Activated naive CD8-positive, alpha-beta T cell treated with anti-CD3 and anti-CD28 coated beads for 36 hours (primary cell): Measurements from ENCODE around the gene RPL10A. TPM values are rescaled to one million over a fixed set of nuclear protein-coding genes. Genes with fewer than 3 reads are reported as not detected.

Source experiments
- DNase-seq: peaks from one replicate; pipeline ENCODE4 v3.0.0; 2021
- H3K27ac Mint-ChIP-seq: one replicate; pipeline ENCODE4 v1.8.0; 2022; ENCODE audit warnings: mild to moderate bottlenecking, moderate library complexity, mixed read lengths
- H3K27me3 Mint-ChIP-seq: one replicate; pipeline ENCODE4 v1.8.0; 2022; ENCODE audit warnings: mild to moderate bottlenecking, mixed read lengths
- H3K36me3 Mint-ChIP-seq: one replicate; pipeline ENCODE4 v1.8.0; 2021; ENCODE audit warnings: mild to moderate bottlenecking, mixed read lengths
- H3K4me1 Mint-ChIP-seq: one replicate; pipeline ENCODE4 v1.8.0; 2021; ENCODE audit warnings: mixed read lengths
- H3K4me3 Mint-ChIP-seq: one replicate; pipeline ENCODE4 v1.8.0; 2022; ENCODE audit warnings: mild to moderate bottlenecking, moderate library complexity, mixed read lengths
- H3K9me3 Mint-ChIP-seq: one replicate; pipeline ENCODE4 v1.8.0; 2022; ENCODE audit warnings: mixed read lengths
- total RNA-seq, 2 experiments: library from RNA; stranded (reverse); gene quantifications; one replicate each; pipeline ENCODE4 v1.2.3, GENCODE V29; 2021

RPL10A gene
- total RNA-seq, 2 experiments from 2014 or later = 2,227 to 2,291 TPM

GRCh38 chr6:35518566-35519312, 50.5 kb downstream of the RPL10A start:
- Mint-ChIP-seq H3K27me3 (no peaks in the 10 kb centered on the region), H3K4me1 (peaks cover 12% of the 10 kb centered on the region), H3K9me3 (no peaks in the 10 kb centered on the region), H3K27ac (no peak overlapping the region), H3K36me3 (no peaks in the 10 kb centered on the region), H3K4me3 (no peak overlapping the region)
- no peak for DNase-seq

DNA sequence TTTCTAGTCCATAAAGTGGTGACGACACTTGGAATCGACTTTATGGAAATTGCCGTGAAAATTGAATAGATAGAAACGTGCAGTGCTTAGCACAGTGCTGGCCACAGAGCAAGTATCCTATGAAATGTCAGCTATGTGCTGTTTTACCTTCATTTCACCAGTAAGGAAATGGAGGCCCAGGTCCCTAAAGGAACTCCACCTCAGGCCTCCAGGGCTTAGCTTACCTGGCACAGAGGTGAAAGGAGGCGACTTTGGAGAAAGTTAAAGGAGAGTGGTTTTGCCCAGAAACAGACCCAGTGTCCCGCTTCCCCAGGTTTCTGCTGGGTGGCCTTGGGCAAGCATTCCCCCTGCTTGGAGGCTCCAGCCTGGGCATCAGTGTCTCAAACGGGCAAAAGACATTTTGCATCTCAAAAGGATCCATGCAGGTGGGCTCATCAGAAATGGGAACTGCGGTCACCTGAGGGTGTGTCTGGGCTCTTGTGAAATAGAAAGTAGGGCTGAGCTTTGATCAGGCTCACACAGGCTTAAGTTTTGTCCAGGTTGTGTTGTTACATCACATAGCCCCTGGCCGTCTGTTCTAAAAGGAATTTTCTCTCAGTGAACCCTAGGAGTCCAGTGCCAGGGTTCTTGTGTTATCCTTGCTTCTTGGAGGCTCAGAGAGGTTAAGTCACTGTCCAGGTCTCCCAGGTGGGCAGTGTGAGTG, 51.3 kb downstream of the RPL10A start:
- no peaks in the 10 kb centered on the region for H3K9me3 Mint-ChIP-seq
- no peak overlapping the region for H3K27ac Mint-ChIP-seq
- peaks cover 15% of the 10 kb centered on the region for H3K4me1 Mint-ChIP-seq
- no peaks in the 10 kb centered on the region for H3K27me3 Mint-ChIP-seq
- no peak for DNase-seq
- H3K36me3 Mint-ChIP-seq = no peaks in the 10 kb centered on the region
- no peak overlapping the region for H3K4me3 Mint-ChIP-seq

Other genes with a start within 250 kb of the RPL10A start
- 10 to 100 TPM; 25.7 to 26.1 TPM for gene ZNF76, start 208.7 kb upstream of the RPL10A start, total RNA-seq
- gene DEF6, start 170.6 kb upstream of the RPL10A start, total RNA-seq = 10 to 100 TPM; 74.3 to 75.7 TPM
- gene PPARD, start 125.8 kb upstream of the RPL10A start, total RNA-seq = 10 to 100 TPM; 17.0 to 17.8 TPM
- gene FANCE, start 16.1 kb upstream of the RPL10A start, total RNA-seq = 10 to 100 TPM; 18.6 to 19.1 TPM
- under 1 TPM; 0.60 to 0.66 TPM for gene TEAD3, start 28.7 kb downstream of the RPL10A start, total RNA-seq
- gene TULP1, start 44.5 kb downstream of the RPL10A start, total RNA-seq = not detected
- gene FKBP5, start 220.5 kb downstream of the RPL10A start, total RNA-seq = 100 to 1,000 TPM; 110 TPM